Thoracic aorta (tissue), 2 donors: Measurements from ENCODE around the gene HIRIP3. TPM values are rescaled to one million over a fixed set of nuclear protein-coding genes. Genes with fewer than 3 reads are reported as not detected.

ENCODE experiments used
- ATAC-seq: fragments of 150-250 bp; one replicate; pipeline ENCODE4 v1.8.0; 2017; ENCODE audit warnings: low read depth; ENCODE audit not compliant: insufficient number of reproducible peaks, low FRiP score
- DNase-seq: peaks from one replicate; pipeline ENCODE4 v3.0.0-alpha.2; 2020; ENCODE audit warnings: low spot score
- H3K27ac ChIP-seq, 2 donors: fragments of 200-600 bp; sonication (generic); 1 replicate in 1 of 2; 2 replicates in 1 of 2; pipeline ENCODE4 v1.5.1; 2016; ENCODE audit warnings: mild to moderate bottlenecking in 2 of 2, moderate library complexity in 2 of 2
- H3K27me3 ChIP-seq: fragments of 200-600 bp; sonication (generic); replicated peaks from 2 replicates; pipeline ENCODE4 v1.6.0; 2016; ENCODE audit warnings: mild to moderate bottlenecking; ENCODE audit not compliant: insufficient read depth
- H3K36me3 ChIP-seq: fragments of 200-600 bp; sonication (generic); one replicate; pipeline ENCODE4 v1.5.1; 2016
- H3K4me1 ChIP-seq, 2 donors: fragments of 200-600 bp; sonication (generic); 1 replicate in 1 of 2; 2 replicates in 1 of 2; pipeline versions ENCODE4 v1.5.1 to v1.6.0; 2016; ENCODE audit warnings: low read depth in 2 of 2, mild to moderate bottlenecking in 1 of 2; ENCODE audit not compliant: control insufficient read depth in 1 of 2
- H3K4me3 ChIP-seq: fragments of 200-600 bp; sonication (generic); 2 replicates; pipeline ENCODE4 v1.5.1; 2016; ENCODE audit warnings: mild to moderate bottlenecking
- H3K9me3 ChIP-seq: fragments of 200-600 bp; sonication (generic); 2 replicates; pipeline ENCODE4 v1.5.1; 2016
- total RNA-seq, 2 donors: library from RNA; depleted of rRNA; stranded (reverse); fragments of >200 nt; gene quantifications; one replicate each; pipeline versions ENCODE4 v1.1.0 to v1.2.3, GENCODE V29; 2016
- TF ChIP-seq, protein P1 (sequence below): fragments of 200-600 bp; sonication (generic); IDR thresholded peaks from one replicate; pipeline ENCODE4 v1.5.1; 2019; ENCODE audit warnings: antibody characterized with exemption

HIRIP3 gene
- total RNA-seq, 2 donors from 2014 or later, result 6.1 to 17.7 TPM

- Histone ChIP-seq H3K36me3 (no peaks in the 10 kb centered on the region), H3K9me3 (no peaks in the 10 kb centered on the region), H3K27ac (no peak overlapping the region), H3K4me3 (no peak overlapping the region), H3K27me3 (peaks cover 19% of the 10 kb centered on the region), H3K4me1 (peaks cover 2 to 8% of the 10 kb centered on the region in 2 donors)
- ATAC-seq (no peak), DNase-seq (no peak)
- TF ChIP-seq, protein P1, sequence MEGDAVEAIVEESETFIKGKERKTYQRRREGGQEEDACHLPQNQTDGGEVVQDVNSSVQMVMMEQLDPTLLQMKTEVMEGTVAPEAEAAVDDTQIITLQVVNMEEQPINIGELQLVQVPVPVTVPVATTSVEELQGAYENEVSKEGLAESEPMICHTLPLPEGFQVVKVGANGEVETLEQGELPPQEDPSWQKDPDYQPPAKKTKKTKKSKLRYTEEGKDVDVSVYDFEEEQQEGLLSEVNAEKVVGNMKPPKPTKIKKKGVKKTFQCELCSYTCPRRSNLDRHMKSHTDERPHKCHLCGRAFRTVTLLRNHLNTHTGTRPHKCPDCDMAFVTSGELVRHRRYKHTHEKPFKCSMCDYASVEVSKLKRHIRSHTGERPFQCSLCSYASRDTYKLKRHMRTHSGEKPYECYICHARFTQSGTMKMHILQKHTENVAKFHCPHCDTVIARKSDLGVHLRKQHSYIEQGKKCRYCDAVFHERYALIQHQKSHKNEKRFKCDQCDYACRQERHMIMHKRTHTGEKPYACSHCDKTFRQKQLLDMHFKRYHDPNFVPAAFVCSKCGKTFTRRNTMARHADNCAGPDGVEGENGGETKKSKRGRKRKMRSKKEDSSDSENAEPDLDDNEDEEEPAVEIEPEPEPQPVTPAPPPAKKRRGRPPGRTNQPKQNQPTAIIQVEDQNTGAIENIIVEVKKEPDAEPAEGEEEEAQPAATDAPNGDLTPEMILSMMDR, result no peak
Observed at GRCh38 chr16:30028438-30029076, 33.1 kb upstream of the HIRIP3 start.

GRCh38 chr16:30027588-30028437 lies 32.4 kb upstream of the HIRIP3 start:
- peaks cover 2 to 8% of the 10 kb centered on the region in 2 donors for H3K4me1 ChIP-seq
- peaks cover 13% of the 10 kb centered on the region for H3K27me3 ChIP-seq
- H3K27ac ChIP-seq, result no peak overlapping the region
- H3K4me3 ChIP-seq, result no peak overlapping the region
- H3K36me3 ChIP-seq, result no peaks in the 10 kb centered on the region
- no peak for DNase-seq
- H3K9me3 ChIP-seq, result no peaks in the 10 kb centered on the region
- no peak for ATAC-seq
- TF ChIP-seq, protein P1, result no peak

DNA sequence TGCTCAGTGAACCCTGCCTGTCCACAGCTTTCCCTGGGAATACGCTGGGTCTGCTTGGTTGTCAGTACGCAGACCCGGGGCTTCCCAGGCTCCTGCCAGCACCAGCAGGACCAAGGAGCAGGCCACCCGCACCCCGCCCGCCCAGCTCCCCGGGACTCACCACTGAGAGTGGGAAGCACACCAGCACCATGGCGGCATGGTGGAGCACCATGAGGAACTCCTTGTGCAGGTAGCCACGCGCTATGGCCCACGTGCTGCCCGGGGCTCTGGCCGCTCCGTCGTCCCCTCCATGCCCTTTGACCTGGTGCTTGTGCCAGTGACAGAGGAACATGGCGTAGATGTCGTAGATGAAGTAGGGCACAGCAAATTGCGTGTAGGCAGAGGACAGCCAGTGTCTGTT lies 31.0 kb upstream of the HIRIP3 start:
- TF ChIP-seq, protein P1, result no peak
- Histone ChIP-seq H3K9me3 (no peaks in the 10 kb centered on the region), H3K4me3 (no peak overlapping the region), H3K36me3 (no peaks in the 10 kb centered on the region), H3K27me3 (peaks cover 5% of the 10 kb centered on the region), H3K27ac (no peak overlapping the region), H3K4me1 (peaks cover 5 to 10% of the 10 kb centered on the region in 2 donors)
- ATAC-seq, result no peak
- DNase-seq, result no peak

DNA sequence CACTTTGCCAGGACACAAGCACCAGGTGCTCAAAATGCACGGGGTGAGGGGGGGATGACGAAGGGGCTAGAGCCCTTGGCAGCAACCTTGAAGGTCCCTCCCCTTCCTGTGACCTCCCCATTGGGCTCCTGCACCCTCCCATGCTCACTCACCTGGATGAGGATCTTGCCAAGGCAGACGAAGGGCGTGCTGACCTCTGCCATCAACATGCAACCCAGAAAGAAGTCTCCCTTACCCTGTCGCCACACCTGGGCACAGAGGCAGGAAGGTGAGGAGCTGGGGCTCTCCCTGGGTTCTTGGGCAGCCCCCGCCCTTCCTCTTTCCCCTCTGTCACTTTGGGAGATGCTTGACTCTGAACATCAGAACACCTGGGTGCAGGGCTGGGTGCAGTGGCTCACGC lies 30.2 kb upstream of the HIRIP3 start:
- no peak overlapping the region for H3K27ac ChIP-seq
- H3K36me3 ChIP-seq, result no peaks in the 10 kb centered on the region
- H3K4me3 ChIP-seq, result no peak overlapping the region
- H3K4me1 ChIP-seq, result peaks cover 2 to 10% of the 10 kb centered on the region in 2 donors
- DNase-seq, result no peak
- TF ChIP-seq, protein P1, result no peak
- H3K9me3 ChIP-seq, result no peaks in the 10 kb centered on the region
- ATAC-seq, result no peak
- H3K27me3 ChIP-seq, result no peaks in the 10 kb centered on the region

DNA sequence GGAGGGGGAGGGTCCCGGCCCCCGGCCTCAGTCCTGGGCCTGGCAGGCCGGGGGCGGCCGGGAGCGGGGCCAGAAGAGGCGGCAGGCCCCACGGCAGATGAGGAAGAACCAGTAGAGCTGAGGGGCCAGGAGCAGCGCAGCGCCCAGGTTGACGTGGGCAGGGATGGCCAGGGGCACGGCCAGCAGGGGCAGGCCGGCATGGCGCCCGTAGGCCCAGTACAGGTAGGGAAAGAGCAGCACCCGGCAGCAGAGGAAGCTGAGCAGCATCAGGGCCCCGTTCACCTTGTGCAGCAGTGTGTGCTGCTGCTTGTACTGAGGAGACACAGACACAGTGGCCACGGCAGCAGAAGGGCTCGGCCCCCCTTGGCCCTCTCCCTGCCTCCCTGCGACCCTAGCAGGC lies 29.7 kb upstream of the HIRIP3 start:
- H3K4me1 ChIP-seq, result peaks cover 2 to 10% of the 10 kb centered on the region in 2 donors
- TF ChIP-seq, protein P1, result no peak
- no peak overlapping the region for H3K27ac ChIP-seq
- no peaks in the 10 kb centered on the region for H3K27me3 ChIP-seq
- H3K36me3 ChIP-seq, result no peaks in the 10 kb centered on the region
- DNase-seq (no peak), ATAC-seq (no peak)
- no peaks in the 10 kb centered on the region for H3K9me3 ChIP-seq
- no peak overlapping the region for H3K4me3 ChIP-seq
